Measurements from ENCODE around the gene TESK1.
"Not testable (repeated sequence)": the region's sequence is repeated elsewhere in the genome, so short reads cannot be mapped to it uniquely, and the experiment has no call there.

GRCh38 chr9:35584681-35585080 lies 20.4 kb upstream of the TESK1 start:
- not testable (repeated sequence) for TF ChIP-seq POLR2AphosphoS5 (IDR thresholded peaks at IDR 0.05; ENCODE audit: low read depth); CTCF (IDR thresholded peaks at IDR 0.05; ENCODE audit: insufficient read depth, low read length); SPI1 (IDR thresholded peaks at IDR 0.05; ENCODE audit: borderline replicate concordance, low read depth); REST (IDR thresholded peaks at IDR 0.05; ENCODE audit: insufficient replicate concordance, low read depth)
